Mesenchymal stem cell (in vitro differentiated cells and primary cell): Measurements from ENCODE around the gene ZNF576.

Source experiments
- DNase-seq: peaks from one replicate; pipeline ENCODE4 v3.0.0-alpha.2; 2013
- H2AFZ ChIP-seq: one replicate; pipeline ENCODE4 v1.6.1; 2013; ENCODE audit warnings: low read depth, mild to moderate bottlenecking, control low read depth, inconsistent platforms, low read length, moderate library complexity
- H2AK5ac ChIP-seq: 2 replicates; pipeline ENCODE4 v1.6.1; 2013; ENCODE audit warnings: low read length, moderate library complexity, mild to moderate bottlenecking, inconsistent platforms; ENCODE audit not compliant: severe bottlenecking
- H2BK120ac ChIP-seq: one replicate; pipeline ENCODE4 v1.6.1; 2013; ENCODE audit warnings: low read depth, mild to moderate bottlenecking, inconsistent platforms, low read length, moderate library complexity
- H2BK12ac ChIP-seq, 2 experiments: one replicate each; pipeline ENCODE4 v1.6.1; 2013; ENCODE audit warnings: inconsistent platforms in 2 of 2, low read length in 2 of 2, mild to moderate bottlenecking in 2 of 2, moderate library complexity in 2 of 2, control low read depth in 1 of 2
- H2BK15ac ChIP-seq: one replicate; pipeline ENCODE4 v1.6.1; 2013; ENCODE audit warnings: mild to moderate bottlenecking, low read depth, inconsistent platforms; ENCODE audit not compliant: poor library complexity, severe bottlenecking
- H2BK5ac ChIP-seq: 2 replicates; pipeline ENCODE4 v1.6.1; 2013; ENCODE audit warnings: low read depth, mild to moderate bottlenecking, low read length, control low read depth, inconsistent platforms; ENCODE audit not compliant: poor library complexity, severe bottlenecking
- H3K14ac ChIP-seq, 2 experiments: one replicate each; pipeline ENCODE4 v1.6.1; 2013; ENCODE audit warnings: inconsistent platforms in 2 of 2, low read length in 2 of 2, control low read depth in 1 of 2, mild to moderate bottlenecking in 1 of 2, moderate library complexity in 1 of 2
- H3K18ac ChIP-seq, 2 experiments: one replicate each; pipeline ENCODE4 v1.6.1; 2013; ENCODE audit warnings: inconsistent platforms in 2 of 2, low read length in 2 of 2, control low read depth in 1 of 2, low read depth in 1 of 2, mild to moderate bottlenecking in 1 of 2
- H3K23ac ChIP-seq, 2 experiments: one replicate each; pipeline ENCODE4 v1.6.1; 2013; ENCODE audit warnings: inconsistent platforms in 2 of 2, low read length in 2 of 2, mild to moderate bottlenecking in 2 of 2, moderate library complexity in 2 of 2, control low read depth in 1 of 2
- H3K27ac ChIP-seq: 2 replicates; pipeline ENCODE4 v1.5.1; 2013; ENCODE audit warnings: mild to moderate bottlenecking, moderate library complexity, low read length, control low read depth, inconsistent platforms; ENCODE audit not compliant: poor library complexity, severe bottlenecking
- H3K27me3 ChIP-seq, 2 experiments: 2 replicates each; pipeline versions ENCODE4 v1.6.1 to v1.7.0; 2013; ENCODE audit warnings: low read length in 2 of 2, mild to moderate bottlenecking in 2 of 2, moderate library complexity in 2 of 2, control low read depth in 1 of 2, inconsistent platforms in 1 of 2; ENCODE audit not compliant: control insufficient read depth in 1 of 2, insufficient read depth in 1 of 2
- H3K36me3 ChIP-seq, 2 experiments: 2 replicates each; pipeline versions ENCODE4 v1.6.1 to v1.7.0; 2013; ENCODE audit warnings: low read length in 2 of 2, control low read depth in 1 of 2, inconsistent platforms in 1 of 2, low read depth in 1 of 2, mild to moderate bottlenecking in 1 of 2; ENCODE audit not compliant: insufficient read depth in 2 of 2, control insufficient read depth in 1 of 2
- H3K4ac ChIP-seq, 2 experiments: one replicate each; pipeline ENCODE4 v1.6.1; 2013; ENCODE audit warnings: inconsistent platforms in 2 of 2, low read length in 2 of 2, mild to moderate bottlenecking in 2 of 2, moderate library complexity in 2 of 2, control low read depth in 1 of 2, low read depth in 1 of 2
- H3K4me1 ChIP-seq: 2 replicates; pipeline ENCODE4 v1.6.1; 2013; ENCODE audit warnings: low read depth, low read length, control low read depth; ENCODE audit not compliant: control insufficient read depth, insufficient read depth
- H3K4me2 ChIP-seq: 2 replicates; pipeline ENCODE4 v1.6.1; 2013; ENCODE audit warnings: low read length, mild to moderate bottlenecking, inconsistent platforms; ENCODE audit not compliant: poor library complexity, severe bottlenecking
- H3K4me3 ChIP-seq, 2 experiments: 2 replicates each; pipeline versions ENCODE4 v1.5.1 to v1.7.0; 2013; ENCODE audit warnings: low read length in 2 of 2, mild to moderate bottlenecking in 2 of 2, control low read depth in 1 of 2, low read depth in 1 of 2; ENCODE audit not compliant: insufficient read depth in 1 of 2
- H3K79me1 ChIP-seq: replicated peaks from 2 replicates; pipeline ENCODE4 v1.6.1; 2013; ENCODE audit warnings: mild to moderate bottlenecking, control low read depth, low read length, inconsistent platforms; ENCODE audit not compliant: poor library complexity, severe bottlenecking
- H3K9ac ChIP-seq: 2 replicates; pipeline ENCODE4 v1.7.0; 2013; ENCODE audit warnings: mild to moderate bottlenecking, low read length, moderate library complexity
- H3K9me3 ChIP-seq: 2 replicates; pipeline ENCODE4 v1.7.0; 2013; ENCODE audit warnings: mild to moderate bottlenecking, low read length; ENCODE audit not compliant: control insufficient read depth
- H4K8ac ChIP-seq: one replicate; pipeline ENCODE4 v1.6.1; 2013; ENCODE audit warnings: inconsistent platforms, mild to moderate bottlenecking, low read length, moderate library complexity
- H4K91ac ChIP-seq: one replicate; pipeline ENCODE4 v1.6.1; 2013; ENCODE audit warnings: mild to moderate bottlenecking, low read length, inconsistent platforms
- WGBS: methylation state at CpG from one replicate; pipeline ENCODE4 v1.1.7; 2013; ENCODE audit warnings: mixed read lengths; 5-methylcytosine and 5-hydroxymethylcytosine counted together

Gene ZNF576

GRCh38 chr19:43609872-43610271 is 13.5 kb downstream of the ZNF576 start:
- Histone ChIP-seq H2BK12ac (peak overlapping the region in 1 of 2 experiments; percentile 12), H4K91ac (no peak overlapping the region), H3K4me3 (no peak overlapping the region), H3K4me2 (no peak overlapping the region), H2BK120ac (no peak overlapping the region), H2BK5ac (no peak overlapping the region), H2AK5ac (peak overlapping the region; percentile 24), H2AFZ (no peak overlapping the region), H3K27ac (no peak overlapping the region), H3K9me3 (no peaks in the 10 kb centered on the region), H3K79me1 (peaks cover 56% of the 10 kb centered on the region), H3K14ac (no peak overlapping the region), H3K4me1 (peaks cover 9% of the 10 kb centered on the region), H3K36me3 (peaks cover 47 to 62% of the 10 kb centered on the region in 2 experiments), H3K18ac (no peak overlapping the region), H3K23ac (no peak overlapping the region), H3K9ac (no peak overlapping the region), H2BK15ac (no peak overlapping the region), H3K4ac (peak overlapping the region in 1 of 2 experiments; percentile 53), H3K27me3 (no peaks in the 10 kb centered on the region), H4K8ac (no peak overlapping the region)
- DNase-seq: no peak
- WGBS: 83% methylated on average over 7 of the region's 7 CpGs

GRCh38 chr19:43610493-43610892 is 14.1 kb downstream of the ZNF576 start:
- H3K27me3 ChIP-seq: no peaks in the 10 kb centered on the region
- H3K14ac ChIP-seq: no peak overlapping the region
- H2BK5ac ChIP-seq: no peak overlapping the region
- peak overlapping the region; percentile 13 for H3K27ac ChIP-seq
- no peak overlapping the region for H3K4ac ChIP-seq
- WGBS: 40% methylated on average over 3 of the region's 3 CpGs
- no peak overlapping the region for H3K23ac ChIP-seq
- no peak overlapping the region for H4K91ac ChIP-seq
- no peak overlapping the region for H4K8ac ChIP-seq
- H2AK5ac ChIP-seq: no peak overlapping the region
- no peak overlapping the region for H3K18ac ChIP-seq
- H3K4me2 ChIP-seq: no peak overlapping the region
- peaks cover 9% of the 10 kb centered on the region for H3K4me1 ChIP-seq
- no peak overlapping the region for H2BK12ac ChIP-seq
- no peak overlapping the region for H2BK120ac ChIP-seq
- H2BK15ac ChIP-seq: no peak overlapping the region
- H3K36me3 ChIP-seq: peaks cover 47 to 61% of the 10 kb centered on the region in 2 experiments
- no peak overlapping the region for H2AFZ ChIP-seq
- H3K79me1 ChIP-seq: peaks cover 57% of the 10 kb centered on the region
- peak; percentile 60 for DNase-seq
- no peak overlapping the region for H3K4me3 ChIP-seq
- no peaks in the 10 kb centered on the region for H3K9me3 ChIP-seq
- no peak overlapping the region for H3K9ac ChIP-seq

GRCh38 chr19:43611788-43612187 is 15.4 kb downstream of the ZNF576 start, which contains the start of gene SRRM5:
TSS of gene SRRM5 (plus strand) at chr19:43612088. CDS start at chr19:43612122, 34 bp downstream.
- H2AFZ ChIP-seq: no peak within 1 kb of the TSS
- no peak within 1 kb of the TSS for H3K9ac ChIP-seq
- DNase-seq: no peak
- no peak within 1 kb of the TSS for H2BK5ac ChIP-seq
- no peak within 1 kb of the TSS for H3K14ac ChIP-seq
- H2BK120ac ChIP-seq: no peak within 1 kb of the TSS
- H3K79me1 ChIP-seq: peaks cover 53% of the 10 kb centered on the region
- WGBS: 95% methylated on average over 3 of the region's 3 CpGs
- no peaks in the 10 kb centered on the region for H3K27me3 ChIP-seq
- H4K8ac ChIP-seq: no peak within 1 kb of the TSS
- no peak within 1 kb of the TSS for H3K4me2 ChIP-seq
- no peak within 1 kb of the TSS for H2BK12ac ChIP-seq
- H3K4me1 ChIP-seq: peaks cover 9% of the 10 kb centered on the region
- no peak within 1 kb of the TSS for H3K4ac ChIP-seq
- peaks cover 40 to 52% of the 10 kb centered on the region in 2 experiments for H3K36me3 ChIP-seq
- H2AK5ac ChIP-seq: no peak within 1 kb of the TSS
- no peak within 1 kb of the TSS for H3K23ac ChIP-seq
- H3K27ac ChIP-seq: peak within 1 kb of the TSS; percentile 3
- H3K9me3 ChIP-seq: no peaks in the 10 kb centered on the region
- H2BK15ac ChIP-seq: no peak within 1 kb of the TSS
- no peak within 1 kb of the TSS for H3K18ac ChIP-seq
- no peak within 1 kb of the TSS for H3K4me3 ChIP-seq
- H4K91ac ChIP-seq: no peak within 1 kb of the TSS

- H3K4ac ChIP-seq: no peak overlapping the region
- WGBS: 99% methylated on average over 12 of the region's 12 CpGs
- peaks cover 9% of the 10 kb centered on the region for H3K4me1 ChIP-seq
- H2BK15ac ChIP-seq: no peak overlapping the region
- no peak overlapping the region for H4K91ac ChIP-seq
- no peaks in the 10 kb centered on the region for H3K9me3 ChIP-seq
- no peaks in the 10 kb centered on the region for H3K27me3 ChIP-seq
- no peak overlapping the region for H3K18ac ChIP-seq
- no peak overlapping the region for H2BK5ac ChIP-seq
- no peak overlapping the region for H4K8ac ChIP-seq
- H3K4me3 ChIP-seq: no peak overlapping the region
- H3K4me2 ChIP-seq: no peak overlapping the region
- no peak overlapping the region for H3K14ac ChIP-seq
- DNase-seq: no peak
- no peak overlapping the region for H2AFZ ChIP-seq
- peaks cover 49% of the 10 kb centered on the region for H3K79me1 ChIP-seq
- H3K9ac ChIP-seq: no peak overlapping the region
- no peak overlapping the region for H3K27ac ChIP-seq
- H3K36me3 ChIP-seq: peaks cover 36 to 47% of the 10 kb centered on the region in 2 experiments
- H2BK120ac ChIP-seq: no peak overlapping the region
- H2AK5ac ChIP-seq: no peak overlapping the region
- no peak overlapping the region for H3K23ac ChIP-seq
- no peak overlapping the region for H2BK12ac ChIP-seq
Measured at GRCh38 chr19:43612374-43612773, 16.0 kb downstream of the ZNF576 start.
